GM21515 (cell line): ENCODE results near the gene RIMS4.
"Not testable (repeated sequence)": the region's sequence is repeated elsewhere in the genome, so short reads cannot be mapped to it uniquely, and the experiment has no call there.

Experiments used
- ATAC-seq: cut with Tn5 transposase; IDR thresholded peaks from one replicate; pipeline ENCODE4 v1.9.1; 2021; ENCODE audit not compliant: unreplicated experiment

The RIMS4 gene

GRCh38 chr20:44830995-44831394 is 20.6 kb upstream of the RIMS4 start:
- no peak for ATAC-seq

- ATAC-seq: no peak
These were observed 20.2 kb upstream of the RIMS4 start for GRCh38 chr20:44830523-44830922.

GRCh38 chr20:44829688-44830087 is 19.3 kb upstream of the RIMS4 start:
- no peak for ATAC-seq

GRCh38 chr20:44828640-44829039 is 18.3 kb upstream of the RIMS4 start:
- ATAC-seq: no peak

- no peak for ATAC-seq
These were observed 17.1 kb upstream of the RIMS4 start for GRCh38 chr20:44827401-44827800.

GRCh38 chr20:44821576-44821975 is 11.2 kb upstream of the RIMS4 start:
- ATAC-seq: not testable (repeated sequence)

GRCh38 chr20:44819936-44820335 is 9.6 kb upstream of the RIMS4 start:
- ATAC-seq: no peak

GRCh38 chr20:44817143-44817910 is 7.0 kb upstream of the RIMS4 start:
- ATAC-seq: no peak

GRCh38 chr20:44814937-44815336 is 4.6 kb upstream of the RIMS4 start:
- no peak for ATAC-seq

- no peak for ATAC-seq
These were observed 872 bp upstream of the RIMS4 start for GRCh38 chr20:44811150-44811685.

GRCh38 chr20:44810061-44810390 is 320 bp downstream of the RIMS4 start:
- ATAC-seq: no peak

- no peak for ATAC-seq
These were observed 826 bp downstream of the RIMS4 start for GRCh38 chr20:44809380-44810060.

GRCh38 chr20:44807684-44808056 is 2.7 kb downstream of the RIMS4 start:
- no peak for ATAC-seq

GRCh38 chr20:44807051-44807683 is 3.2 kb downstream of the RIMS4 start:
- no peak for ATAC-seq

- ATAC-seq: no peak
These were observed 4.2 kb downstream of the RIMS4 start for GRCh38 chr20:44805979-44806620.

GRCh38 chr20:44805335-44805978 is 4.9 kb downstream of the RIMS4 start:
- ATAC-seq: no peak

- no peak for ATAC-seq
These were observed 6.9 kb downstream of the RIMS4 start for GRCh38 chr20:44803383-44803941.

- ATAC-seq: no peak
These were observed 7.6 kb downstream of the RIMS4 start for GRCh38 chr20:44802702-44803101.

- no peak for ATAC-seq
These were observed 9.8 kb downstream of the RIMS4 start for GRCh38 chr20:44800391-44801046.

- no peak for ATAC-seq
These were observed 10.7 kb downstream of the RIMS4 start for GRCh38 chr20:44799691-44800090.
